IMR-90 (cell line): ENCODE results near the gene SLC6A9. TPM values are rescaled to one million over a fixed set of nuclear protein-coding genes. Genes with fewer than 3 reads are reported as not detected.

ENCODE experiments used
- ATAC-seq: fragments of 200-7000 bp; cut with Tn5 transposase; 2 replicates; pipeline ENCODE4 v1.9.1; 2020; ENCODE audit warnings: low read depth, mild to moderate bottlenecking, moderate library complexity
- BruUV-seq: library from RNA; stranded (reverse); fragments of 400-500 nt; replicated peaks from 2 replicates; lab custom pipeline; 2021; lab: Mats Ljungman, UMichigan
- CTCF ChIA-PET: fragments of 300-600 bp; formaldehyde crosslinking; extraction: SDS; loops from one replicate; lab custom pipeline; 2021; ENCODE audit warnings: antibody characterized with exemption; lab: Yijun Ruan, JAX
- POLR2A ChIA-PET: fragments of 300-600 bp; sonication (Branson Sonifier 250); formaldehyde crosslinking; loops from one replicate; lab custom pipeline; 2022; ENCODE audit warnings: antibody characterized with exemption; ENCODE audit not compliant: unreplicated experiment; lab: Charles Lee
- DNase-seq: peaks from one replicate; pipeline ENCODE4 v3.0.0; 2013
- H2AFZ ChIP-seq: replicated peaks from 2 replicates; pipeline ENCODE3; 2013; ENCODE audit warnings: low read length, mild to moderate bottlenecking; ENCODE audit not compliant: poor library complexity
- H2AK5ac ChIP-seq: 2 replicates; pipeline ENCODE4 v1.6.1; 2013; ENCODE audit warnings: low read depth, low read length, inconsistent platforms
- H2AK9ac ChIP-seq: replicated peaks from 2 replicates; pipeline ENCODE3; 2013; ENCODE audit warnings: mild to moderate bottlenecking, low read depth, low read length, moderate library complexity; ENCODE audit not compliant: poor library complexity
- H2BK120ac ChIP-seq: 2 replicates; pipeline ENCODE4 v1.6.1; 2013; ENCODE audit warnings: low read depth, low read length, inconsistent platforms
- H2BK15ac ChIP-seq: 3 replicates; pipeline ENCODE4 v1.6.1; 2013; ENCODE audit warnings: low read depth, low read length, inconsistent platforms
- H2BK20ac ChIP-seq: 2 replicates; pipeline ENCODE4 v1.6.1; 2013; ENCODE audit warnings: low read depth, mild to moderate bottlenecking, inconsistent platforms, low read length, moderate library complexity
- H2BK5ac ChIP-seq: 2 replicates; pipeline ENCODE4 v1.6.1; 2013; ENCODE audit warnings: mild to moderate bottlenecking, low read depth, low read length, inconsistent platforms; ENCODE audit not compliant: poor library complexity, severe bottlenecking
- H3K14ac ChIP-seq: replicated peaks from 2 replicates; pipeline ENCODE4 v1.6.1; 2013; ENCODE audit warnings: low read depth, low read length, inconsistent platforms
- H3K18ac ChIP-seq: 2 replicates; pipeline ENCODE4 v1.6.1; 2013; ENCODE audit warnings: low read depth, low read length, control low read depth
- H3K23ac ChIP-seq: 2 replicates; pipeline ENCODE4 v1.6.1; 2013; ENCODE audit warnings: low read depth, low read length, inconsistent platforms
- H3K27ac ChIP-seq: 2 replicates; pipeline ENCODE4 v1.5.1; 2013; ENCODE audit warnings: mild to moderate bottlenecking, control low read depth, low read length; ENCODE audit not compliant: insufficient read depth
- H3K27me3 ChIP-seq: 2 replicates; pipeline ENCODE4 v1.6.1; 2013; ENCODE audit warnings: low read length; ENCODE audit not compliant: control insufficient read depth, insufficient read depth
- H3K36me3 ChIP-seq: 2 replicates; pipeline ENCODE4 v1.6.1; 2013; ENCODE audit warnings: low read length, mixed read lengths; ENCODE audit not compliant: control insufficient read depth, insufficient read depth
- H3K4ac ChIP-seq: 2 replicates; pipeline ENCODE4 v1.6.1; 2013; ENCODE audit warnings: low read depth, low read length, inconsistent platforms
- H3K4me1 ChIP-seq: 2 replicates; pipeline ENCODE4 v1.6.1; 2013; ENCODE audit warnings: low read length, mixed read lengths; ENCODE audit not compliant: control insufficient read depth, insufficient read depth
- H3K4me2 ChIP-seq: 2 replicates; pipeline ENCODE4 v1.6.1; 2013; ENCODE audit warnings: low read depth, mild to moderate bottlenecking, control low read depth, low read length, moderate library complexity
- H3K4me3 ChIP-seq: 2 replicates; pipeline ENCODE4 v1.5.1; 2013; ENCODE audit warnings: low read depth, mild to moderate bottlenecking, control low read depth, low read length, moderate library complexity; ENCODE audit not compliant: insufficient read depth
- H3K56ac ChIP-seq: 2 replicates; pipeline ENCODE4 v1.6.1; 2013; ENCODE audit warnings: low read length, inconsistent platforms; ENCODE audit not compliant: insufficient read depth; ENCODE audit errors: extremely low read depth
- H3K79me1 ChIP-seq, 2 experiments: 2 replicates each; pipeline ENCODE4 v1.6.1; 2013; ENCODE audit warnings: low read length in 2 of 2, inconsistent platforms in 1 of 2, low read depth in 1 of 2
- H3K9ac ChIP-seq: 2 replicates; pipeline ENCODE4 v1.6.1; 2013; ENCODE audit warnings: low read depth, low read length, control low read depth
- H3K9me1 ChIP-seq: 2 replicates; pipeline ENCODE4 v1.6.1; 2013; ENCODE audit warnings: low read length, inconsistent platforms; ENCODE audit not compliant: insufficient read depth
- H3K9me3 ChIP-seq: 2 replicates; pipeline ENCODE4 v1.6.1; 2013; ENCODE audit warnings: low read length; ENCODE audit not compliant: control insufficient read depth, insufficient read depth
- H4K20me1 ChIP-seq: 2 replicates; pipeline ENCODE4 v1.6.1; 2013; ENCODE audit warnings: low read length, inconsistent platforms; ENCODE audit not compliant: insufficient read depth
- H4K5ac ChIP-seq: 2 replicates; pipeline ENCODE4 v1.6.1; 2013; ENCODE audit warnings: mild to moderate bottlenecking, low read depth, low read length, control low read depth
- H4K8ac ChIP-seq, 2 experiments: 2 replicates each; pipeline ENCODE4 v1.6.1; 2013; ENCODE audit warnings: low read depth in 2 of 2, low read length in 2 of 2, control low read depth in 1 of 2, inconsistent platforms in 1 of 2
- H4K91ac ChIP-seq: 2 replicates; pipeline ENCODE4 v1.6.1; 2013; ENCODE audit warnings: low read depth, low read length, inconsistent platforms; ENCODE audit not compliant: insufficient read depth
- CEBPB ChIP-seq: IDR thresholded peaks from 2 replicates; pipeline ENCODE4 v1.6.1; 2012; ENCODE audit warnings: low read depth, low read length, improper control_type of control experiment
- CHD1 ChIP-seq: IDR thresholded peaks from 2 replicates; pipeline ENCODE4 v1.6.1; 2012; ENCODE audit warnings: low read depth, low read length, improper control_type of control experiment
- MAFK ChIP-seq: IDR thresholded peaks from 2 replicates; pipeline ENCODE4 v1.6.1; 2012; ENCODE audit warnings: low read depth, low read length, improper control_type of control experiment
- MAZ ChIP-seq: IDR thresholded peaks from 2 replicates; pipeline ENCODE4 v1.6.1; 2012; ENCODE audit warnings: low read depth, mild to moderate bottlenecking, low read length, improper control_type of control experiment, moderate library complexity, borderline replicate concordance
- MXI1 ChIP-seq: IDR thresholded peaks from 2 replicates; pipeline ENCODE4 v1.6.1; 2012; ENCODE audit warnings: low read depth, mild to moderate bottlenecking, low read length, moderate library complexity, borderline replicate concordance
- NFE2L2 ChIP-seq: fragments of 150-350 bp; IDR thresholded peaks from 2 replicates; pipeline ENCODE4 v1.6.1; 2016; ENCODE audit warnings: low read depth, mild to moderate bottlenecking, low read length
- RCOR1 ChIP-seq: IDR thresholded peaks from 2 replicates; pipeline ENCODE4 v1.6.1; 2012; ENCODE audit warnings: mild to moderate bottlenecking, low read length, improper control_type of control experiment; ENCODE audit not compliant: insufficient replicate concordance
- RFX5 ChIP-seq: IDR thresholded peaks from 2 replicates; pipeline ENCODE4 v1.8.0; 2012; ENCODE audit warnings: low read depth, mild to moderate bottlenecking, low read length, moderate library complexity
- SMC3 ChIP-seq: fragments of 150-350 bp; IDR thresholded peaks from 2 replicates; pipeline ENCODE4 v1.6.1; 2016; ENCODE audit warnings: low read depth, mild to moderate bottlenecking, antibody characterized with exemption, low read length, moderate library complexity
- WGBS, 2 experiments: methylation state at CpG; one replicate each; pipeline versions ENCODE4 v1.1.5 to v1.1.7; 2013; ENCODE audit warnings: missing lambda C conversion rate in 2 of 2; ENCODE audit not compliant: insufficient read length in 1 of 2; ENCODE audit errors: extremely low coverage in 2 of 2; 5-methylcytosine and 5-hydroxymethylcytosine counted together
- dilution Hi-C: fragments of 300-500 bp; cut with HindIII; formaldehyde crosslinking; loops from one replicate; pipeline ENCODE4 v1.14.3; 2018; ENCODE audit warnings: low sequenced_read_pairs; ENCODE audit not compliant: unreplicated experiment
- in situ Hi-C: fragments of 300-500 bp; cut with MboI; formaldehyde crosslinking; loops from 3 replicates; pipeline ENCODE4 v1.14.3; 2019; ENCODE audit warnings: low sequenced_read_pairs, inconsistent platforms, mixed read lengths
- intact Hi-C: fragments of 100-400 bp; cut with micrococcal nuclease; formaldehyde crosslinking; loops from 2 replicates; pipeline ENCODE4 v1.10.0; 2022
- polyA plus RNA-seq, 3 experiments: library from polyadenylated mRNA; depleted of rRNA; stranded (reverse); fragments of >200 nt; gene quantifications; 2 replicates each; pipeline ENCODE4 v1.2.3, GENCODE V29; 2012; ENCODE audit warnings: low replicate concordance in 1 of 3
- total RNA-seq: library from RNA; depleted of rRNA; stranded (reverse); fragments of >200 nt; gene quantifications from 2 replicates; pipeline ENCODE4 v1.2.3, GENCODE V29; 2012
- TF ChIP-seq, protein P1 (sequence below): fragments of 150-350 bp; IDR thresholded peaks from 2 replicates; pipeline ENCODE4 v1.6.1; 2016; ENCODE audit warnings: low read depth, mild to moderate bottlenecking, low read length, moderate library complexity, borderline replicate concordance
- TF ChIP-seq, protein P2 (sequence below): fragments of 150-350 bp; IDR thresholded peaks from 2 replicates; pipeline ENCODE4 v1.6.1; 2017; ENCODE audit warnings: mild to moderate bottlenecking, antibody characterized with exemption, low read length, low read depth

SLC6A9 gene
- total and polyA plus RNA-seq, 2 of the 4 experiments (the other 2 are of a cell fraction), result 2.0 to 6.6 TPM

DNA sequence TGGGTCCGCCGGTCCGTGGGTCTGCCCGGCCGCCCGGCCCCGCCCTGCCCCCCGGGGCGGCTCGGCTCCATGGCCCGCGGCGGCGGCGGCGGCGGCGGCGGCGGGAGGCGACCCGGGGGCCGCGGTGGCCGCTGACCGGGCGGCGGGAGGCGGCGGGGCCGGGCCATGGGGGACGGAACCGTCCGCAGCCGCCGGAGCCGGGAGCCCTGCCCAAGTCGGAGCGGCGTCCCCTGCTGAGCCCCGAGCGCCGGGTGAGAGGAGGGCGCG lies 52.1 kb downstream of the SLC6A9 start:
- dilution Hi-C loops, result no loop called here
- H2BK5ac ChIP-seq, result no peak overlapping the region
- 0% methylated on average over 3 of the region's 45 CpGs; no CpG with 5 or more reads in 1 of the 2 experiments for WGBS, 2 experiments
- peaks cover 36% of the 10 kb centered on the region for H3K36me3 ChIP-seq
- POLR2A ChIA-PET, result no interaction called here
- peak overlapping the region; percentile 72 for H3K4me3 ChIP-seq
- no peaks in the 10 kb centered on the region for H3K27me3 ChIP-seq
- no peak overlapping the region for H2AK5ac ChIP-seq
- no TSS peak for BruUV-seq
- no peaks in the 10 kb centered on the region for H3K9me3 ChIP-seq
- peak overlapping the region; percentile 86; the same call in 1 of the 2 replicates for H3K27ac ChIP-seq
- peak overlapping the region; percentile 93 for H2AK9ac ChIP-seq
- H2AFZ ChIP-seq, result peak overlapping the region; percentile 78
- H3K9me1 ChIP-seq, result peaks cover 37% of the 10 kb centered on the region
- no peak overlapping the region; a peak in 1 of 4 replicates for H4K8ac ChIP-seq
- in situ Hi-C loops, result no loop called here
- H4K5ac ChIP-seq, result no peak overlapping the region
- peak; percentile 1 for ATAC-seq
- intact Hi-C loops, result no loop called here
- DNase-seq, result no peak
- CTCF ChIA-PET, result no interaction called here
- peaks cover 47 to 81% of the 10 kb centered on the region in 2 experiments; a peak in 3 of 4 replicates for H3K79me1 ChIP-seq
- H3K9ac ChIP-seq, result no peak overlapping the region
- H3K14ac ChIP-seq, result no peak overlapping the region
- no peak overlapping the region for H4K91ac ChIP-seq
- H3K18ac ChIP-seq, result no peak overlapping the region
- no peak overlapping the region for H3K23ac ChIP-seq
- H2BK15ac ChIP-seq, result no peak overlapping the region
- H3K56ac ChIP-seq, result no peak overlapping the region
- no peak overlapping the region for H3K4ac ChIP-seq
- H2BK120ac ChIP-seq, result no peak overlapping the region
- peaks cover 55% of the 10 kb centered on the region for H4K20me1 ChIP-seq
- TF ChIP-seq MAFK (no peak), NFE2L2 (no peak), CHD1 (no peak), MAZ (no peak), MXI1 (no peak), RFX5 (no peak), RCOR1 (no peak), CEBPB (no peak), SMC3 (no peak)
- TF ChIP-seq, protein P1, sequence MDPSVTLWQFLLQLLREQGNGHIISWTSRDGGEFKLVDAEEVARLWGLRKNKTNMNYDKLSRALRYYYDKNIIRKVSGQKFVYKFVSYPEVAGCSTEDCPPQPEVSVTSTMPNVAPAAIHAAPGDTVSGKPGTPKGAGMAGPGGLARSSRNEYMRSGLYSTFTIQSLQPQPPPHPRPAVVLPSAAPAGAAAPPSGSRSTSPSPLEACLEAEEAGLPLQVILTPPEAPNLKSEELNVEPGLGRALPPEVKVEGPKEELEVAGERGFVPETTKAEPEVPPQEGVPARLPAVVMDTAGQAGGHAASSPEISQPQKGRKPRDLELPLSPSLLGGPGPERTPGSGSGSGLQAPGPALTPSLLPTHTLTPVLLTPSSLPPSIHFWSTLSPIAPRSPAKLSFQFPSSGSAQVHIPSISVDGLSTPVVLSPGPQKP, result no peak
- TF ChIP-seq, protein P2, sequence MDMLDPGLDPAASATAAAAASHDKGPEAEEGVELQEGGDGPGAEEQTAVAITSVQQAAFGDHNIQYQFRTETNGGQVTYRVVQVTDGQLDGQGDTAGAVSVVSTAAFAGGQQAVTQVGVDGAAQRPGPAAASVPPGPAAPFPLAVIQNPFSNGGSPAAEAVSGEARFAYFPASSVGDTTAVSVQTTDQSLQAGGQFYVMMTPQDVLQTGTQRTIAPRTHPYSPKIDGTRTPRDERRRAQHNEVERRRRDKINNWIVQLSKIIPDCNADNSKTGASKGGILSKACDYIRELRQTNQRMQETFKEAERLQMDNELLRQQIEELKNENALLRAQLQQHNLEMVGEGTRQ, result no peak
- no peak overlapping the region for H3K4me2 ChIP-seq
- H2BK20ac ChIP-seq, result no peak overlapping the region
- peaks cover 21% of the 10 kb centered on the region for H3K4me1 ChIP-seq
